ENCODE data around the gene EMC1.
"Not testable (repeated sequence)": the region's sequence is repeated elsewhere in the genome, so short reads cannot be mapped to it uniquely, and the experiment has no call there.

The EMC1 gene

GRCh38 chr1:19260211-19261138, 9.2 kb upstream of the EMC1 start:
- no peak for DNase-seq

GRCh38 chr1:19258353-19258752, 7.0 kb upstream of the EMC1 start:
- no peak for DNase-seq

DNA sequence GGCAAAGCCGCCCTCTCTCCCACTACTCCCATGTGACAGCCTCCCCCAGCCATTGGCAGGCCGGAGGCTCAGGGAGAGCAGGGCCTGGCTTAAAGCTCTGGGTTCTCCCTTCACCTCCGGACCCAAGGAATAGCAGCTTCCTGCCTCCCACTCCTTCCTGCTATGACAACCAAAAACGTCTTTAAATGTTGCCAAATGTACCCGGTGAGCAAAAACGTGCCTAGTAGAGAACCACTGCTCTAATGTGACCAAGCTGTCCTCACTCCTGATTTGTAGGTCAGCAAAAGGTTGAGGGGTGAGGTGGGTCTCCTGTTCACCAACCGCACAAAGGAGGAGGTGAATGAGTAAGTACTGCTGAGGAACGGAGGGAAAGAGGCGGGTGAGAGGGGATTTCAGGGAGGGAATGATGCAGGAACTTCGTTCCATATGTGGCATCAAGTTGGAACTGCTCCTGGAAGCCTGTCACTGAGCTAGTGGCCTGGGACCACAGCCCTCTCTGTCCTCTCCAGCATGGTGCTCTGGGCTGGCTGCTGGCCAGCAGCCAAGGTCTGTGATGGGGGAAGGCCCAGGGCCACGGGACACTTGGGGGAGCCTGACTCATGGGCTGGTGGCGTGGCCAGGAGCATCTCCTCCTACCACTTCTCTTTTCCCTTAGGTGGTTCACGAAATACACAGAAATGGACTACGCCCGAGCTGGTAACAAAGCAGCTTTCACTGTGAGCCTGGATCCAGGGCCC, 6.0 kb upstream of the EMC1 start:
- no peak for DNase-seq

- not testable (repeated sequence) for DNase-seq
Measured at GRCh38 chr1:19256301-19256700, 5.0 kb upstream of the EMC1 start.

- DNase-seq, result no peak
Measured at GRCh38 chr1:19255288-19255687, 4.0 kb upstream of the EMC1 start.

GRCh38 chr1:19254416-19254815, 3.1 kb upstream of the EMC1 start:
- DNase-seq, result no peak

DNA sequence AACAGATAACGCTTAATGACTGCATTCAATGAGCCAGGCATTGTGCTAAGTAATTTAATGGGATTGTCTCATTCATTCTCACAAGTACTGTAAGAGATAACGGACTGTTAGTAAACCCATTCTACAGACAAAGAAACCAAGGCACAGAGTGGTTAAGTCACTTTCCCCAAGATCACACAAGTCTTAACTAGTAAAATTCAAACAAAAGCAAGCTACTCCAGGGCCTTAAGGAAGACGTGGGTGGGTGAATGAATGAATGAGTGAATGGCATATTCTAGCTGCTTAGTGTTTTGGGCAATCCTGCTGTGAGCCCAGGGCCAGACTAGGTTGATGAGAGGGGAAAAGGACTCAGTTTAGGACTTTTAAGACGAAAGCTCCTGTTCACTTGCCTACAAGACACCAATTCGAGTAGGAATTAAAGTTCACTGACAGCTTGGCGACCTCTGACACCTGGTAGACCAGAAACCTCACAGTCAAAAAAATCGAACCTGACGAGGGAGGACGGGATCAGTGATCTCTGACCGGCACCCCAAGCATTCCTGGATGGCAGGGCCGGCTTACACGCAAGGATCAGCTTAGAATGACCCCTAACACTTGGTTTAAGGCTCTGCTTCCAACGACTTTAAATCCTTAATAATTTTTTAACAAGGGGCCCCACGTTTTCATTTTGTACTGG, 557 bp downstream of the EMC1 start:
- DNase-seq, result no peak

DNA sequence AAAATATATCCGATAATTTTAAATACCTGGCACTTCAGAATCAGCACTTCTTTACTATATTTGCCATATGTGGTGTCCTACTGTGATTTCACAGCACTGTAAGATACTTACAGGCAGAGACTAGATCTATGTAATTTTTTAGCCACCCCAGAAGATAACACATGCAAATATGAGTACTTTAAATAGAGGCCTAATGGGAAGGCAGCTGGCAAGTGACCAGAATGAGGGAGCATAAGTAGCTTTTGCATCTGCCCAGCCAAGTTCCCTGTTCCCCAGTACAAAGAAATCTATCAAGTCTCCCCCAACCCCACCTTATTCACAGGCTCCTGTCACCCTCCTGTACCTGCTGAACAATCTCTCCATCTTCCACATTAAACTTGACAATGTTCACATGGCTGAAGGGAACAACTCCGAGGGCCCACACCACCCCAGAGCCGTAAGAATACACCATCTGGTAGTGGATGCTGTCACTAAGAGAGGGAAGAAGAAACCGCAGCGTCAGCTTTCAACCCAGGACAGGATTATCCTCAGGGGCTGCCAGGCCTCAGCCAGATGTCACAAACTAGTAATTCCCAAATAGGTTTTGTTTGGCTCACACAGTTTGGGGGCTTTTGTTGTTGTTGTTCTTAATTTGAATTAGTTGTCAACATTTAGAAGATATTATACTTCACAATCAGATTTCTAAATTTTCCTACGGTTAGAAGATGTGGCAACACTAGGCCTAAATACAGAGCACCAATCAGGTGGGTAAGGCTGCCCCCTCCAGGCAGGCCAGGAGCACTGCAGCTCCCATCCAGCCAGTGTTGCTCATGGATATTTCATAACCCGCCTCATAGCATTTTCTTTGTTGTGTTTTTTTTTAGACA, 10.4 kb downstream of the EMC1 start:
- no peak for DNase-seq

GRCh38 chr1:19239876-19240275, 11.4 kb downstream of the EMC1 start:
- no peak for DNase-seq

DNA sequence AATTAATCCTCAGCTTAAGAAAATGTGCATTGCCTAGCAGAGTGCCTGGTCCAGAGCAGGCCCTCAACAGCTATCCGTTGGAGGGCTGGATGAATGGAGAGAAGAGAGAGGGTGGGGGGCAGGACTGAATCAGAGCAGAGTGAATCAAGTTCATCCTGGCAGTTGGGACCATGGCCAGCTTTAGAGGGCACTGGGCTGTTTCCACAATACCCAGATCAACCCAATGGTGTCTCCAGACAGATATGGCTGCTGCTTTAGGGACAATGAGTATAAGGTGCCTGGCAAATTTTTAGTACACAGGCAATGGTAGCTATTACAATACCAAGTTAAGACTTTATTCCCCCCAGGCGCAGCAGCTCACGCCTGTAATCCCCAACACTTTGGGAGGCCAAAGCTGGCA, 17.1 kb downstream of the EMC1 start:
- no peak for DNase-seq

DNA sequence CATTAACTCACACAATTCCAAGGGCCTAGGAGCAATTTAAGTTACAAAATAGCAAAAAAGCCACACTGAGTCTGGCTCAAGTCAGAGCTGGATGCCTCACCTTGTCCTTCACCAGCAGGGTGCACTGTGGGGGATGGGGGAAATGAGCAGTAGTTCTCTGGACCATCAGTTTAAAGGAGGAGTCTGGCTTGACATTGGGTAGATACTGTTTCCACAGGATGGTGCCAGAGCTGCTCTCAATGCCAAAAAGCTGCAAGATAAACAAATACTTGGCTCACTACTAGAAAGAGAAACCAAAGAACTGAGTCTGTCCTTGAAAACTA, 18.8 kb downstream of the EMC1 start:
- DNase-seq, result no peak

DNA sequence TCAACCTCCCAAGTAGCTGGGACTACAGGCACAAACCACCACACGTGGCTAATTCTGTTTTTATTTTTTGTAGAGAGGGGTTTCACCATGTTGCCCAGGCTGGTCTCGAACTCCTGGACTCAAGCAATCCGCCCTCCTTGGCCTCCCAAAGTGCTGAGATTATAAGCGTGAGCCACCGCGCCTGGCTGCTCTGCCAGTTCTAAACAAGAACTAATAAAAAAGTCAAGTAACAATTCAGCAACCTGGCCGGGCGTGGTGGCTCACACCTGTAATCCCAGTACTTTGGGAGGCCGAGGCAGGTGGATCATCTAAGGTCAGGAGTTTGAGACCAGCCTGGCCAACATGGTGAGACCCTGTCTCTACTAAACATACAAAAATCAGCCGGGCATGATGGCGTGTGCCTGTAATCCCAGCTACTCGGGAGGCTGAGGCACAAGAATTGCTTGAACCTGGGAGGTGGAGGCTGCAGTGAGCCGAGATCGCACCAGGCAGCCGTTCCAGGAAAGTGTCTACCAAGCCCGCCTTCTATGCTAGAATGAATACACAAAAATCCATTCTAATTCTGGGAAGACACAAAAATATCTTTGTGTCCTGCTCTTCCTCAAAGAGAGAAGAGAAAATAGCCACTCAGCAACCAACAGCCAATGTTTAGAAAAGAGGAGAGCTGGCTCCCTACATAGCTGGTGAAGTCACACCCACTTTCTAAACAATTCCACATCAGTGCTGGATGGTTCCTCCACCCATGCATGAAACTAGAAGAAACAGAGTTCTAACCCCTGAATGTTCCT, 19.4 kb downstream of the EMC1 start:
- DNase-seq, result not testable (repeated sequence)

- DNase-seq, result no peak
Measured at GRCh38 chr1:19229828-19230325, 21.4 kb downstream of the EMC1 start.

- no peak for DNase-seq
Measured at GRCh38 chr1:19229229-19229628, 22.1 kb downstream of the EMC1 start.

DNA sequence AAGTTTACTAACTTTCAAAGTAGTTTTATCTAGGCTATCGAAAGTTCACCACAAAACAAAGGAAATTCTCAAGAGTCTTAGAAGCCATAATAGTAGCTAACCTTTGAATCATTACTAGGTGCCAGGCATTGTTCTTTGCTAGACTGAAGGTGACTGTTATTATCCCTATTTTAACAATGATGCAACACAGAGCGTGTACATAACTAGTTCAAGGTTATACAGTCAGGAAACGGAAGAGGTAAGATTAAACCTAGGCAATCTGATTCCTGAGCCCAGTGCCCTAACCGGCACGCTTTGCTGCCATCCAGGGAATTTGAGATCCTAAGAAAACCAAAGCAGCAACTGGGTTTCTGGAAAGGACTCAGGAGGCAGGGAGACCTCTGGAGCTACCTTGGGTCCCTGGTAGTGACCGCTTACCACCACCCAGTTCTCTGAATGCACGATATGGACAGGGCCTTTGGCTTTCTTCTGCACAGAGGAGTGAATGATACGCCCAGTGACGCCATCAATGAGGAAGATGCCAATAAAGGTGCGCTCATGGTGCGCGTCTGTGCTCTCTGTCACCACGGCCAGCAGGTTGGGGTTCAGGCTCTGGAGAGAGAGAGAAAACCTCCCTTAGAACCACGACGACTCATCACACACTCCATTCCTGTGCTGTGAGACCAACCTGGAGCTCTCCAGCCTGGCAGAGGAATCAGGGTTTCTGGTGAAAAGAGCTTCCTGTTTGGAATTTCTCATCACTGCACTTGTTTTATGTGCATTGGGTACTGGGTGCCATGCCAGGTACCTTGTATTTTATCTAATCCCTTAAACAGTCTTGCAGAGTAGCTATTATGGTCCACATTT, 28.1 kb downstream of the EMC1 start:
- no peak for DNase-seq

DNA sequence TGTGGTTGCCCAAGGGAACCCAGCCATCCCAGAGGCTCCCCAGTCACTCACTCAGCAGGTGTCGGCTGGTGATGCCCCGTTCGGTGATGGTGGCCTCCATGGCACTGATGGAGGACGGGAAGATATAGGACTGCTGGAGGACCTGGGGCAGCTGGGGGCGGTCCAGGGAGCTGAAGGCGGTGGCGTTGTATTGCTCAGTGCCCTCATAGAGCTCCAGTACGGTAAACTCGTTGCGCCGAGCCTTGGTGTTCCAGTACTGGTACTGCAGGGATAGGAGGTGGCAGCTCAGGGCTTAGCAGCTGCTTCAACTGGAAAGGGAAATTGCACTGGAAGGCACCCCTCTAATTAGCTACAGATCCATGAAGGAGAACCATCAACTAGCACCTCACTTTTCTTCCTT, 28.8 kb downstream of the EMC1 start:
- DNase-seq, result no peak

DNA sequence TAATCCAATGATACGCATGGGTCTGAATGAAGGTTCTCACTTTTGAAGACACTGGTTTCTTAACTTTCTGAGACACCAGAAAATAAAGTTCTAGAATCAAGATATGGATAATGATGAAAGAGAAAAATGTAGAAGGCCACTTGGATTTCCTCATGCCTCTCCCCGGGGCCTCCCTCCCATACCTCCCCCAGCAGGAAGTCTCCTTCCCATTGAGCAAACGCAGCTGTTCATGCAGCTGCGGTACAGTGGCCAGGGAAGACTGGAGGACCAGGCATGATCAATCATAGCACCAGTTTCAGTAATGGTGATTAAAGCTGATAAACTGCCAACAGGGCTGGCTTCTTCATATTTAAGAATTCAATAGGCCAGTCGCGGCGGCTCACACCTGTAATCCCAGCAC, 30.3 kb downstream of the EMC1 start:
- DNase-seq, result no peak

- no peak for DNase-seq
Measured at GRCh38 chr1:19220080-19220846, 31.1 kb downstream of the EMC1 start.

DNA sequence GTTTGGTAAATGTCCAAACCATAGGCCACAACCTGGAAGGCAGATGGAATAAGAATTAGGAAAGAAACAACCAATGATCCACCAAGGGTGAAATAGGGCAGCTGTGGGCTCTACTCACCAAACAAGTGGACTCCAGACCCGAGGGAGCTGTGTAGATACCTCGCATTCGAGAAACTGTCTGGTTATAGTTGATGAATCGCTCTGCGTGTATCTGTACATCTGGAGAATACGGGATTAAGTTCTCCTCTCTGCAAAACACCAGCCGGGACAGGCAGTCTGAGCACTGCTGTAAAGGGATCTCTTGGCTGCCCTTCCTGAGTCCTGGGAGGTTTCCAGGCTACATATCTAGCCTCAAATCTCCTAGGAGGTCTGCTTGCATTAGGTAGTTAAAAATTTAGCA, 31.9 kb downstream of the EMC1 start:
- no peak for DNase-seq

GRCh38 chr1:19216585-19216984, 34.7 kb downstream of the EMC1 start:
- not testable (repeated sequence) for DNase-seq

Data from NCI-H1436 treated with DMSO at 0.1 percent for 48 hours (cell line).